PC-9 (cell line): Measurements from ENCODE around the gene ZNF606. TPM values are rescaled to one million over a fixed set of nuclear protein-coding genes. Genes with fewer than 3 reads are reported as not detected.
"Not testable (repeated sequence)": the region's sequence is repeated elsewhere in the genome, so short reads cannot be mapped to it uniquely, and the experiment has no call there.

Experiments used
- BruUV-seq: library from RNA; stranded (reverse); fragments of 400-500 nt; replicated peaks from 2 replicates; lab custom pipeline; 2021; lab: Mats Ljungman, UMichigan
- CTCF ChIA-PET: fragments of 300-600 bp; sonication (Branson Sonifier 250); formaldehyde crosslinking; loops from one replicate; lab custom pipeline; 2022; ENCODE audit warnings: antibody characterized with exemption; lab: Charles Lee
- POLR2A ChIA-PET: fragments of 300-600 bp; sonication (Branson Sonifier 250); formaldehyde crosslinking; loops from one replicate; lab custom pipeline; 2022; ENCODE audit warnings: antibody characterized with exemption; ENCODE audit not compliant: unreplicated experiment; lab: Charles Lee
- DNase-seq, 2 experiments: peaks; one replicate each; pipeline versions ENCODE4 v3.0.0 to v3.0.0-alpha.2; 2015 to 2022; ENCODE audit warnings: mixed read lengths in 1 of 2
- H2AFZ ChIP-seq: fragments of 200-600 bp; sonication (generic); 2 replicates; pipeline ENCODE4 v1.8.1; 2017; ENCODE audit warnings: antibody characterized with exemption
- H3F3A ChIP-seq: fragments of 200-600 bp; sonication (generic); 2 replicates; pipeline ENCODE4 v1.8.1; 2017; ENCODE audit warnings: antibody characterized with exemption, mild to moderate bottlenecking, low read depth; ENCODE audit not compliant: insufficient read depth
- H3K27ac ChIP-seq: fragments of 200-600 bp; sonication (generic); 2 replicates; pipeline ENCODE4 v1.6.1; 2016; ENCODE audit warnings: mixed run types
- H3K27me3 ChIP-seq: fragments of 200-600 bp; sonication (generic); 2 replicates; pipeline ENCODE4 v1.6.1; 2016; ENCODE audit warnings: low read depth, mixed run types; ENCODE audit not compliant: insufficient read depth
- H3K36me3 ChIP-seq: fragments of 200-600 bp; sonication (generic); 2 replicates; pipeline ENCODE4 v1.6.1; 2016; ENCODE audit warnings: low read depth, mixed run types
- H3K4me1 ChIP-seq: fragments of 200-600 bp; sonication (generic); replicated peaks from 2 replicates; pipeline ENCODE4 v1.6.1; 2016; ENCODE audit warnings: mixed run types; ENCODE audit not compliant: insufficient read depth
- H3K4me2 ChIP-seq: fragments of 200-600 bp; sonication (generic); 2 replicates; pipeline ENCODE4 v1.6.1; 2017; ENCODE audit warnings: mixed run types
- H3K4me3 ChIP-seq: fragments of 200-600 bp; sonication (generic); 2 replicates; pipeline ENCODE4 v1.6.1; 2016; ENCODE audit warnings: mixed run types
- H3K79me2 ChIP-seq: fragments of 200-600 bp; sonication (generic); 2 replicates; pipeline ENCODE4 v1.6.1; 2017; ENCODE audit warnings: low read depth, mixed run types
- H3K9me2 ChIP-seq: fragments of 200-600 bp; sonication (generic); 2 replicates; pipeline ENCODE4 v1.8.1; 2017; ENCODE audit warnings: mild to moderate bottlenecking; ENCODE audit not compliant: insufficient read depth
- H3K9me3 ChIP-seq: fragments of 200-600 bp; sonication (generic); 2 replicates; pipeline ENCODE4 v1.8.1; 2016; ENCODE audit warnings: low read depth; ENCODE audit not compliant: insufficient read depth
- H4K20me1 ChIP-seq: fragments of 200-600 bp; sonication (generic); 2 replicates; pipeline ENCODE4 v1.8.1; 2017; ENCODE audit not compliant: insufficient read depth
- CTCF ChIP-seq: fragments of 200-600 bp; sonication (generic); conservative IDR thresholded peaks from 2 replicates; pipeline ENCODE4 v1.6.1; 2017; ENCODE audit warnings: mixed run types, antibody characterized with exemption, mild to moderate bottlenecking, moderate library complexity
- EZH2 ChIP-seq: fragments of 200-600 bp; sonication (generic); IDR thresholded peaks from 2 replicates; pipeline ENCODE4 v1.8.0; 2017; ENCODE audit warnings: antibody characterized with exemption, low read depth
- intact Hi-C: fragments of 100-400 bp; cut with micrococcal nuclease; formaldehyde crosslinking; loops from one replicate; pipeline ENCODE4 v1.10.0; 2022; ENCODE audit not compliant: unreplicated experiment
- total RNA-seq: library from RNA; stranded (reverse); gene quantifications from 2 replicates; pipeline ENCODE4 v1.2.3, GENCODE V29; 2021

Gene ZNF606
- total RNA-seq, 1 experiment from 2014 or later, result 16.3 TPM

GRCh38 chr19:58009301-58009665, 6.7 kb upstream of the ZNF606 start:
- intact Hi-C loops, result no loop called here
- Histone ChIP-seq H3F3A (no peaks in the 10 kb centered on the region), H2AFZ (no peak overlapping the region), H3K27me3 (peaks cover 8% of the 10 kb centered on the region; the same call in 1 of the 2 replicates), H3K4me1 (no peaks in the 10 kb centered on the region), H4K20me1 (no peaks in the 10 kb centered on the region), H3K36me3 (no peaks in the 10 kb centered on the region), H3K27ac (no peak overlapping the region), H3K4me3 (no peak overlapping the region), H3K9me2 (no peaks in the 10 kb centered on the region), H3K4me2 (no peak overlapping the region), H3K9me3 (peaks cover 20% of the 10 kb centered on the region; the same call in 1 of the 2 replicates), H3K79me2 (no peaks in the 10 kb centered on the region)
- POLR2A ChIA-PET, result no interaction called here
- no peak for TF ChIP-seq CTCF
- TF ChIP-seq EZH2, result no peak
- no peak for DNase-seq
- no TSS peak for BruUV-seq
- CTCF ChIA-PET, result no interaction called here

- DNase-seq, H3F3A ChIP-seq, BruUV-seq, H2AFZ ChIP-seq, H4K20me1 ChIP-seq, H3K27ac ChIP-seq, H3K9me2 ChIP-seq, CTCF ChIA-PET, H3K4me3 ChIP-seq, H3K79me2 ChIP-seq, POLR2A ChIA-PET, intact Hi-C loops, H3K4me1 ChIP-seq, H3K27me3 ChIP-seq, H3K4me2 ChIP-seq, H3K36me3 ChIP-seq: not testable (repeated sequence)
- H3K9me3 ChIP-seq, result peaks cover 24% of the 10 kb centered on the region
Measured at GRCh38 chr19:58008877-58009276, 6.3 kb upstream of the ZNF606 start.

- Histone ChIP-seq H3K27me3 (no peaks in the 10 kb centered on the region), H3K4me2 (no peak overlapping the region), H3K4me1 (0 out of 2 replicates have a peak, but pooled peaks cover 4% of the 10 kb centered on the region), H3K79me2 (peaks cover under 1% of the 10 kb centered on the region), H3K4me3 (no peak overlapping the region), H3K9me3 (peaks cover 35% of the 10 kb centered on the region), H3K27ac (no peak overlapping the region), H3F3A (peaks cover 4% of the 10 kb centered on the region; the same call in 1 of the 2 replicates), H3K9me2 (no peaks in the 10 kb centered on the region), H3K36me3 (peaks cover 6% of the 10 kb centered on the region; the same call in 1 of the 2 replicates), H4K20me1 (no peaks in the 10 kb centered on the region), H2AFZ (no peak overlapping the region)
- BruUV-seq, result no TSS peak
- TF ChIP-seq CTCF (0 out of 2 replicates have a peak, but pooled peaks have one; percentile 19), EZH2 (no peak)
- POLR2A ChIA-PET, result no interaction called here
- intact Hi-C loops, result no loop called here
- DNase-seq, result no peak
- CTCF ChIA-PET, result no interaction called here
Measured at GRCh38 chr19:58007285-58007684, 4.7 kb upstream of the ZNF606 start.
